Activated gamma-delta T cell treated with Interleukin-2 at 50 U/mL for 16 hours (primary cell): ENCODE data around the gene HSD17B4.
"Not testable (repeated sequence)": the region's sequence is repeated elsewhere in the genome, so short reads cannot be mapped to it uniquely, and the experiment has no call there.

Experiments
- DNase-seq: peaks from one replicate; pipeline ENCODE4 v3.0.0-alpha.2; 2020

The HSD17B4 gene

GRCh38 chr5:119435436-119436132 is 16.7 kb upstream of the HSD17B4 start:
- DNase-seq = peak; percentile 71

- DNase-seq = not testable (repeated sequence)
Observed at GRCh38 chr5:119437785-119438586, 14.3 kb upstream of the HSD17B4 start.

GRCh38 chr5:119438587-119438917 is 13.7 kb upstream of the HSD17B4 start:
- not testable (repeated sequence) for DNase-seq

GRCh38 chr5:119439140-119439631 is 13.1 kb upstream of the HSD17B4 start:
- DNase-seq = no peak

- DNase-seq = not testable (repeated sequence)
Observed at GRCh38 chr5:119439632-119440031, 12.7 kb upstream of the HSD17B4 start.

GRCh38 chr5:119444643-119445042 is 7.7 kb upstream of the HSD17B4 start:
- DNase-seq = not testable (repeated sequence)

- DNase-seq = no peak
Observed at GRCh38 chr5:119445544-119445943, 6.8 kb upstream of the HSD17B4 start.

GRCh38 chr5:119449882-119450281 is 2.4 kb upstream of the HSD17B4 start:
- DNase-seq = no peak

- DNase-seq = not testable (repeated sequence)
Observed at GRCh38 chr5:119450627-119451026, 1.7 kb upstream of the HSD17B4 start.

GRCh38 chr5:119451561-119451960 is 736 bp upstream of the HSD17B4 start:
- DNase-seq = no peak

GRCh38 chr5:119452060-119452372 is 281 bp upstream of the HSD17B4 start:
- no peak for DNase-seq

GRCh38 chr5:119453040-119453373 is 710 bp downstream of the HSD17B4 start:
- no peak for DNase-seq

GRCh38 chr5:119454171-119454570 is 1.9 kb downstream of the HSD17B4 start:
- DNase-seq = no peak

- DNase-seq = no peak
Observed at GRCh38 chr5:119458911-119459632, 6.8 kb downstream of the HSD17B4 start.

GRCh38 chr5:119465640-119466039 is 13.3 kb downstream of the HSD17B4 start:
- DNase-seq = no peak

- no peak for DNase-seq
Observed at GRCh38 chr5:119468286-119468685, 16.0 kb downstream of the HSD17B4 start.

GRCh38 chr5:119470105-119470763 is 17.9 kb downstream of the HSD17B4 start:
- no peak for DNase-seq

- no peak for DNase-seq
Observed at GRCh38 chr5:119470851-119471451, 18.7 kb downstream of the HSD17B4 start.

GRCh38 chr5:119473241-119473640 is 20.9 kb downstream of the HSD17B4 start:
- no peak for DNase-seq

GRCh38 chr5:119476341-119476740 is 24.0 kb downstream of the HSD17B4 start:
- no peak for DNase-seq

- no peak for DNase-seq
Observed at GRCh38 chr5:119478781-119479180, 26.5 kb downstream of the HSD17B4 start.

GRCh38 chr5:119480629-119481028 is 28.3 kb downstream of the HSD17B4 start:
- not testable (repeated sequence) for DNase-seq

- no peak for DNase-seq
Observed at GRCh38 chr5:119483155-119483554, 30.9 kb downstream of the HSD17B4 start.
